Raji (cell line): ENCODE results near the gene RAB24.

Experiments
- POLR2A ChIP-seq: IDR thresholded peaks from 2 replicates; pipeline ENCODE4 v1.6.1; 2011; ENCODE audit warnings: low read depth, low read length, control low read depth; ENCODE audit not compliant: insufficient read depth

The RAB24 gene

GRCh38 chr5:177294632-177295031 is 8.9 kb downstream of the RAB24 start:
- TF ChIP-seq POLR2A, result no peak

DNA sequence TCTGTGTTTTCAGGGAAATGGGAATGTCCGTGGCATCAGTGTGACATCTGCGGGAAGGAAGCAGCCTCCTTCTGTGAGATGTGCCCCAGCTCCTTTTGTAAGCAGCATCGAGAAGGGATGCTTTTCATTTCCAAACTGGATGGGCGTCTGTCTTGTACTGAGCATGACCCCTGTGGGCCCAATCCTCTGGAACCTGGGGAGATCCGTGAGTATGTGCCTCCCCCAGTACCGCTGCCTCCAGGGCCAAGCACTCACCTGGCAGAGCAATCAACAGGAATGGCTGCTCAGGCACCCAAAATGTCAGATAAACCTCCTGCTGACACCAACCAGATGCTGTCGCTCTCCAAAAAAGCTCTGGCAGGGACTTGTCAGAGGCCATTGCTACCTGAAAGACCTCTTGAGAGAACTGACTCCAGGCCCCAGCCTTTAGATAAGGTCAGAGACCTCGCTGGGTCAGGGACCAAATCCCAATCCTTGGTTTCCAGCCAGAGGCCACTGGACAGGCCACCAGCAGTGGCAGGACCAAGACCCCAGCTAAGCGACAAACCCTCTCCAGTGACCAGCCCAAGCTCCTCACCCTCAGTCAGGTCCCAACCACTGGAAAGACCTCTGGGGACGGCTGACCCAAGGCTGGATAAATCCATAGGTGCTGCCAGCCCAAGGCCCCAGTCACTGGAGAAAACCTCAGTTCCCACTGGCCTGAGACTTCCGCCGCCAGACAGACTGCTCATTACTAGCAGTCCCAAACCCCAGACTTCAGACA is 9.5 kb downstream of the RAB24 start:
- TF ChIP-seq POLR2A, result no peak

DNA sequence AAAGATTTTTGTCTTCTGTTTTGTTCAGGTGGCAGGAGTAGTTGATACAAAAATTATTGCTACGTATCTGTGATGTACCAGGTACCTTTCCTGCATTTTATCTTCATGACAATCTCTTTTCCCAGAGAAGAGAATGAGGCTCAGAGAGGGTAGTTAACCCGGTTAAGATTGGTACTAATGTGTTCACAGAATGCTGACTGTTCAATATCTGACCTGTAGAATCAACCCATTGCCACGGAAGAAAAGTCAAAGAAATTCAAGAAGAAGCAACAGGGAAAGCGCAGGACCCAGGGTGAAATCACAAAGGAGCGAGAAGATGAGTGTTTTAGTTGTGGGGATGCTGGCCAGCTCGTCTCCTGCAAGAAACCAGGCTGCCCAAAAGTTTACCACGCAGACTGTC is 11.8 kb downstream of the RAB24 start:
- no peak for TF ChIP-seq POLR2A

GRCh38 chr5:177290816-177291596 is 12.5 kb downstream of the RAB24 start:
- TF ChIP-seq POLR2A, result no peak

DNA sequence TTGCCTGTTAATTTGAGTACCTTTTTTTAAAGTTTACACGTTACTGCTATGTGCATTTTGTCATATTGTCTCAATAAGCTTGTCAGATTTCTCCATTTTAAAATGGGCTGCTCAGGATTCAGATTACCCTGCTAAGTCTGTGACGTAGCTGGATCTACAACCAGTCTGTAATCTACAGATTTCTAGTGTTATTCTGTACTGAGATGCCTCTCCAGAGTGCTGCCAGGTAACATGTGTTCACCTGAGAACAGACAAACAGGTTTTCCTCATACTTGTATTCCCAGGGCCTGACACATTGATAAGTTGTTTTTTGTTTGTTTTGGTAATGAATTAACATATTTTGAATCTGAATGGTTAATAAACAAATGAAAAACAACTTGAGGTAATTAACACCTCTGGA is 15.3 kb downstream of the RAB24 start:
- no peak for TF ChIP-seq POLR2A

DNA sequence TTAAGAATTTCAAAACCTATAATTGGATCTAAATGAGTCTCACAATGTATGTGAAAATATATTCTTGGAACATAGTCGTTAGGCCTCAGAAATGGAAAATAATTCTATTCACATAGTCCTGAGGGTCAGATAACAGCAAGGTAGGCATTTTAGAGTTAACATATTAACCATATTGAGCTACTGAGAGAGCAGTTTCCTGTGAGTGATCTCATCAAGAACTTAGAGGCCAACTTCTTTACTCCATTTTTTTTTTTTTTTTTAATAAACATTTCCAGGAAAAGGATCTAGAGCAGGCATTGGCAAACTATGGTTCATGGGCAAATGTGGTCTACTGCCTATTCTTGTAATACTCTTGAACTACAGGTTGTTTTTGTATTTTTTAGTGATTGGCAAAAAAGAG is 26.6 kb downstream of the RAB24 start:
- TF ChIP-seq POLR2A, result no peak

GRCh38 chr5:177275883-177276282 is 27.6 kb downstream of the RAB24 start:
- TF ChIP-seq POLR2A, result no peak

- TF ChIP-seq POLR2A, result no peak
These were observed 32.4 kb downstream of the RAB24 start for GRCh38 chr5:177271113-177271512.

GRCh38 chr5:177270653-177271052 is 32.9 kb downstream of the RAB24 start:
- TF ChIP-seq POLR2A, result no peak

DNA sequence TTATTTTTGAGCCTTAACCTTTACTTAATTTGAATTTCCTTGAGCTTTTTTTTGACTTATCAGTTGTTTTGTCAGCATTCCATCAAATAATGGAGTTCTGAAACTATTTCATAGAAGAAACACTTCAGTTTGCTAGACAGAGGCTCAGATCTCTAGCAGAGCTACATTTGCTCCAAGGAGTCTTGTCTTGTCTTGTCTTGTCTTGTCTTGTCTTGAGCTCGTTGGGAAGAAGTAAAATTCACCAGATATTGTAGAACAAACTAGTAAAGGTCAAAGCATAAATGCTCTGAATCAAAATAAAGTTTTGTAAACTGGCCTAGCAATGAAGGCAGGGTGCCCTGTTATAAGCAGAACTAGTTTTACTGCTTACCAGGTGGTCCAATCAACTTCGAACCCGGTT is 33.5 kb downstream of the RAB24 start:
- no peak for TF ChIP-seq POLR2A

GRCh38 chr5:177269232-177269895 is 34.2 kb downstream of the RAB24 start:
- TF ChIP-seq POLR2A, result no peak

- TF ChIP-seq POLR2A, result no peak
These were observed 38.1 kb downstream of the RAB24 start for GRCh38 chr5:177265395-177265794.

DNA sequence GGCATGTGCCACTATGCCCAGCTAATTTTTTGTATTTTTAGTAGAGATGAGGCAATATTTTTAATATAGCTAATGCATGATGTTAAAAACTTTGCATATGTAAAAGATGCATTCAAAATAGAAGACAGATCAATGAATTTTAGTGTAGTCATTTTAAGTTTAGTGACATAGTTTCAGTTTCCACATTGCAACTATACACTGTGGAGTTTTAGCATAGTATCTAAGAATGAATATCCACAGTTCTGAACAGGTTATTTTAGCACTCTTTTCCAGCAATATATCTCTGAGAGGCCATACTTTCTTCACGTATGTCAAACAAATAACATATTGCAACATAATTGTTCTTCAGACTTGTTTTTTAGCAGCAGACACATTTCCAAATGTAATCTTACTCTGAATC is 39.3 kb downstream of the RAB24 start:
- no peak for TF ChIP-seq POLR2A

GRCh38 chr5:177261510-177261909 is 42.0 kb downstream of the RAB24 start:
- TF ChIP-seq POLR2A, result no peak

- no peak for TF ChIP-seq POLR2A
These were observed 42.6 kb downstream of the RAB24 start for GRCh38 chr5:177260961-177261360.

- TF ChIP-seq POLR2A, result no peak
These were observed 47.2 kb downstream of the RAB24 start for GRCh38 chr5:177256296-177256695.
